SHP77 treated with DMSO at 0.1 percent for 48 hours (cell line): ENCODE data around the gene PTTG2.
"Not testable (repeated sequence)": the region's sequence is repeated elsewhere in the genome, so short reads cannot be mapped to it uniquely, and the experiment has no call there.

Experiments
- DNase-seq: peaks from one replicate; lab custom pipeline; 2025; lab: John Stamatoyannopoulos, UW

The PTTG2 gene

DNA sequence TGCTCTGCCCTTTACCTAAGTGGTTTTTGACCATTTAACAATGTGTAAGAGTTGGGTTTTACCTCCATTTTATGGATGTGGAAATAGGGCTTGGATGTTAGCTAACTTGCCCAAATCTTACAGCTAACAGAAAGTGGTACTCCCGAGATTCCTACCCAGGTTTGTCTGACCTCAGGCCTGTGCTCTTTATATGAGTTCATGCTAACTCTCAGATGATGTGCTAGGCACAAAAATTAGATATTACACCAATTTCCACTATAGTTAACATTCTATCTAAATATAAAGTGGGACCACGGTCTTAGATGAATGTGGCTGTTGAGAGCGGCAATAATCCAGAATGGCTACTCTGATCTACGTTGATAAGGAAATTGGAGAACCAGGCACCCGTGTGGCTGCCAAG, at the start of gene PTTG2:
Gene PTTG2 (plus strand): TSS at position 301 of the 400 bp plus-strand sequence. CDS start 37 bp downstream, at position 338.
- no peak for DNase-seq

DNA sequence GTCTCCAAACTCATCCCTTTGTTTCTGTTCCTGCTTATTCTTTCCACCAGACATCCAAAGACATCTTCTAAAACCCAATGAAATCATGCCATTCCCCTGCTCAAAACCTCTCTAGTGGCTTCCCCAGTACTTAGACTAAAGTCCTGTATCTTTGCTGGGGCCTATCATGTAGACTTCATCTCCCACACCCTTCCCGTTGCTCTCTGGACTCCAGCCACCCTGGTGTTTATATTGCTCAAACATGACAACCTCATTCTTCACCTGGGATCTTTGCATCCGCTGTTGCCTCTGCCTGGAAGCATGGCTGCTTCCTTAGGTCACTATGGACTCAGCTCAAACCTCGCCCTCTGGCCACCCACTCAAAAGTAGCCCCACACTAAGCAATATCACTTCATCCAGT, 45.7 kb upstream of the PTTG2 start:
- DNase-seq: no peak

DNA sequence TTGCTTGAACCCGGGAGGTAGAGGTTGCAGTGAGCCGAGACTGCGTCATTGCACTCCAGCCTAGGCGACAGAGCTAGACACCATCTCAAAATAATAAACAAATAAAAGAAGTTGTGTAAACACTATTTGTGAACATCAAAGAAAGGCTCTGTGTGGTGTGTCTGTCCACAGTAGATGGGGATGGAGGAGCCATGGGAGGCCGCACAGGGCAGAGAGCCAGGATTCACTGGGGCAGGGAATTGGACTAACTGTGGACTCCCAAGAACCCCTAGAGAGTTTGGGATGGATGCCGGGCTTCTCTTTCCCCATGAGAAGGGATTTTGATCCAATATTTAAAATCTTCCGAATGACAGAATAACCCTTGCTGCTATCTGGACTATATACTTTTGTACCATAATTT, 42.8 kb upstream of the PTTG2 start:
- DNase-seq: no peak

DNA sequence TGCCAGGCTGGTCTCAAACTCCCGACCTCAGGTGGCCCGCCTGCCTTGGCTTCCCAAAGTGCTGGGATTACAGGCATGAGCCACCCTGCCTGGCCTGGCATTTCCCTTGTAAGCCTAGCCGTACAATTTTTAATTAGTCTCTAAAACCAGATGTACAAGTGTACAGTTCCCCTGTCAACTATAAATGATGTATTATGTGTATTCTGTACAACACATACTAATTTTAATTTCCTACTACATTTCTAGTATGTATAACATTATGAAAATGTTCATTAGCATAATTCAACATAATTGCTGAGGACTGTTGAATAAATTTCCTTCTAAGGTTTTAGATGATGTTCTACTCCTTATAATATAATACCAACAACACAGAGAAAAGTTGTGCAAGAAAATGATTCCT, 41.5 kb upstream of the PTTG2 start:
- no peak for DNase-seq

DNA sequence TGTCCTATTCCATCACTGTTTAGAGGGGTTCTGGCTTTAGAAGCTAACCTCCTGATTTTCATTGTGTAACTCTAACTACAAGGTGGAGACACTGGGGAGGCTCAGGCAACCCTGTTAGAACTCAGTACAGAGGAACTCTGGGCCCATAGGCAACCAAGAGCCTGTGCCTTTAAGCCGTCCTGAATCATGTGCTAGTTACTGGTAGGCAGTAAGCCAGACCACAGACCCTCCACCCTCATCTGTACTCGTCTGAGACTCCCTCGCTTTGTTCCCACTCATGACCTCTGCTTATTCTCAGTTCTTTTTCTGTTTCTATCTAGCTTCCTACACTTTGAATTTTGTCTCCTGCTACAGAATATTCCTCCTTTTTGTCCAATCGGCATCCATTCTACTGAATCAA, 37.9 kb upstream of the PTTG2 start:
- DNase-seq: no peak

DNA sequence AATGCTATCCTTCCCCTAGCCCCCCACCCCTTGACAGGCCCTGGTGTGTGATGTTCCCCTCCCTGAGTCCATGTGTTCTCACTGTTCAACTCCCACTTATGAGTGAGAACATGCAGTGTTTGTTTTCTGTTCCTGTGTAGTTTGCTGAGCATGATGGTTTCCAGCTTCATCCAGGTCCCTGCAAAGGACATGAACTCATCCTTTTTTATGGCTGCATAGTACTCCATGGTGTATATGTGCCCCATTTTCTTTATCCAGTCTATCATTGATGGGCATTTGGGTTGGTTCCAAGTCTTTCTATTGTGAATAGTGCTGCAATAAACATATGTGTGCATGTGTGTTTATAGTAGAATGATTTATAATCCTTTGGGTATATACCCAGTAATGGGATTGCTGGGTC, 37.1 kb upstream of the PTTG2 start:
- not testable (repeated sequence) for DNase-seq

DNA sequence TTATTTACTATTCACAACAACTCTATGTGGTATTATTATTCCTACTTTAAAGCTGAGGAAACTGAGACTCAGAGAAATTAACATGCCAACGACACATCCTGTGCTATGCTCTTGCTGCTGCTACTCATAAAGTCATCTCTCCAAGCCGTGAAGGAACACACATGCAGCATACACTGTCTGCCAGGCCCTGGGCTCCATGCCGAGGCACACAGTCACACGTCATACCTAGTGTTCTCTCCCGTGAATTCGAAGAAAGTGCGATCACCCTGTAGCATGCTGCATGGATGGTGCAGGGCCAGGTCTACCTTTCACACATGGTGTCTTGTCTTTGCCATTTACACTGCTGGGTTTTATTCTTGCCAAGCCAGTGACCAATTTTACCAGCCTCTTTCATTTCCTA, 35.3 kb upstream of the PTTG2 start:
- no peak for DNase-seq

DNA sequence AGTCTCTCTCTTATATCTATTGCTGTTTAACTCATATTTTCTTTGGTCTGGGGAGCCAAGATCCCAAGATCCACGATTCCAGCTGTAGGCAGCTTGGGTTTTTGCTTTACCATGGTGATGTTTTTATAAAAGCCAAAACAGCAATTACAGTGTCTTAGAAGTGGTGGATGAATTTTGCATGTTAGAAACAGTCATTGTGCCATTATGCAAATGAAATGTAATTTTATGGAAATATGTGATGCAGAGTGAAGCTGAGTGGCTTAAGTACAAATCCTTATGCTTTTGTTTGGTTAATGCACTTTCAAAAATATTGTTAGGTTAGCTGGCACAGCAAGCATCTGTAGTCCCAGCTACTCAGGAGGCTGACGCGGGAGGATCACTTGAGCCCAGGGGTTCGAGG, 32.8 kb upstream of the PTTG2 start:
- no peak for DNase-seq

DNA sequence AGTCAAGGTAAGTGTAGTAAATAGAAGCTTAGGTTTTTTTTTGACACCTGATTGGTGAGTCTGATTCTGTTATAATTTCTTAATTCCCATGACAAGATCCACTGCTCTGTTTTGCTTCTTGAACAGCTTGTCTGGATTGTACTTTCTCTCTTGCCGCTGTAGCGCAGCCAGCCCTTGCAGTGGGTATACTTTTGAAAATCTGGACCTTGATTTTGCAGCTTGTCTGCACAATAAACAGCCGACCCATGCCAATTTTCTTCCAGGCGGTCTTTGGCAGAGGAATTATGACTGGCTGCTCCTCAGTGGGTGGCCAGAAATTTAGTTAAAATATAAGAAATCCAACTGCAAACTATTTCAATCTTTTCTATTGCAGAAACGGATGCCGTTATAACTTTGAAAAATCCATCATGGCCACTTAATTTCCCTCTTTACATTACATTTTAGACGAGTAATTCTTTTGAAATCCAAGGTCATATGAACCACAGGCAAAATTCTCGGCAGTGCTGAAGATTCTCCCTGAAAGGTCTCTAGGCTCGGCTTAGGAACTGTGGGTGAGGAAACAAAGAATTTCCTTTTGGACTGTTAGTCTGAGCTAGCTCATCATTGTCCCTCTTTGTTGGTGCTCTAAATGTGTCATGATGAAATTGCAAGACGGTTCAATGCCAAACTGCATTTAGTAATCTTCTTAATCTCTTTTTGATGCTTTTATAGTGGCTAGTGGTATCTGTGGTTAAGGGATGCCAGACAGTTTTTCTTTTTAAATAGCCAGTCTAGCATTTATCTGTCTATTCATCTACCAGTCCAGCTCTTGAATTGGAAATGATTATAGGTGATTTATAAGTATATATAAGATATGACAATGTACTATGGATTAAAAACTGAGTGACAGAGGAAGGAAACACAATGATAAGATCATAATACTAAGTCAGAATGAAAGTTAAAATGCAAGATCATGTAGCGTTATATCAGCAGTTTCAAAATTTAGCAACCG, 31.5 kb upstream of the PTTG2 start:
- no peak for DNase-seq

DNA sequence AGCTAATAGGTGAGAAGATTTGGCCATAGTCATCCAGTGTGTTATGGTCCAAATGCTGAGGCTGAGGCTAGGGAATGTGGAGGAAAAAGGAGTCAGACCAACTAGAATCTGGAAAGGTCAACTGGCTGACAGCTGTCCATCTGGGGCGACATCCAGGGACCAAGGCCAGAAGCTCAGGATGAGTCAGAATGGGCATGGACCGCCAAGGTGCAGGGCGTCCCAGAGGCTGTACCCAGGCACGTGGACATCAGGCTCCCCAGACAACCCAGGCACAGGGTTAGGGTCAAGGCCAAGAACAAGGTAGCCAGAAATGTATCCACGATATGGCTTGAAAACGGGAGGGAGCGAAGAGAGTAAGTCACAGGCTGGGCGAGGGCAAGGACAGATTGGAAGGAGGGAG, 26.1 kb upstream of the PTTG2 start:
- no peak for DNase-seq

DNA sequence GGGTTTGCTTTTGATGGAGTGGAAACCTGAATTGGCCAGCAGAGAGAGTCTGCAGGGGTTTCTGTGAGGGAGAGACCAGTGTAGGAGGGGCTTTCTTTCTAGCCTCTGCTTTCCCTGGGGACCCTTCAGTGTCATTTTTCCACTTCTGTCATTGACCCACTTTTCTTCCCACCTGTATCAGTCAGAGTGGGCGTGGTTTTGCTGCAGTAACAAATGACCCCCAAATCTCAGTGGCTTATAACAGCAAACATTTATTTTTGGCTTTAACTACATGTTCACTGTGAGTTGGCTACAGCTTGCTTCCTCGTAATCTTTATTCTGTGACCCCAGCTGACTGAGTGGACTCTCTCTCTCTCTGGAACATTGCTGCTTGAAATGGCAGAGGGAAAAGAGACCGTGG, 25.6 kb upstream of the PTTG2 start:
- no peak for DNase-seq

DNA sequence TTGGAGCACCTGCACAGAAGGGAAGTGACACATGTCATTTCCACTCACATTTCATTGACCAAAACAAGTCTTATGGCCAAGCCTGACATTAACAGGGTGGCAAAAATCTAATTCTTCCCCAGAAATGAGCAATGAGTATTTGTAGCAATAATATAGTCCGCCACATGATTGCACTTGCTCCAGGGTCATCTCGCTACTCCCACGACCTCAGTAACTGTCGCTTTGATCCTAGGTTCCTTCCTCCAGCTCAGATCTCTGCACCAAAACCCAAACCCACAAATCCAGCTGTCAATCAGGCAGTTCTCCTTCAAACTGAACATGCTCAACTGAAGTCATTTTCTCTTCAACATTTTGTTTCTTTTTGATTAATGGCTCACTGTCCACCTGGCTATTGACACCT, 25.2 kb upstream of the PTTG2 start:
- no peak for DNase-seq

DNA sequence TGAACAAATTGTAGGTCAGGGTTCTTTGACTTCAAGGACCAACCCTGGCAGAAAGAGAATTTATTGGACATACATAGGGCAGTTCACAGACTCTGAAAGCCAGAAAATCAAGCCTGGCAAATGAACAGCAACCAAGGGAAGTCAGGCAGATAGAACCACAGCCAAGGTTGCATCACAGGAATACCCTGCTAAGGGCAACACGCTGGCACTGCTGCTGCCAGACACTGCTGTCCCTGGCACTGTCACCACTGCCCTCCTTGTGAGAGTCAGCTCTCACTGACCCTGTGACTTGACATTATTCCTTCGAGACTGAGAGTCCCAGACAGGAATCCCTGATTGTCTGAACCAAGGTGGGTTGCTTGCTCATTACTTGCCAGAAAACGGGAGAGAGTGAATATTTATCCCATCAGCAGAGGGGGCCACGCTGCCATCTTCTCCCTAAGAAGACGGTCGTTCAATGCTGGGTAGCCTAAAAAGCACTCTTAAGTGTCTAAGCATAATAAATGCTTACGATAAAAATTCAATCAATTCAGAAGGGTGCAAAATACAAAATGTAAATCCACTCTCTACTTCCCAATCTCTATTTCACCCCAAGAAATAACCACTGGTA, 23.2 kb upstream of the PTTG2 start:
- no peak for DNase-seq

DNA sequence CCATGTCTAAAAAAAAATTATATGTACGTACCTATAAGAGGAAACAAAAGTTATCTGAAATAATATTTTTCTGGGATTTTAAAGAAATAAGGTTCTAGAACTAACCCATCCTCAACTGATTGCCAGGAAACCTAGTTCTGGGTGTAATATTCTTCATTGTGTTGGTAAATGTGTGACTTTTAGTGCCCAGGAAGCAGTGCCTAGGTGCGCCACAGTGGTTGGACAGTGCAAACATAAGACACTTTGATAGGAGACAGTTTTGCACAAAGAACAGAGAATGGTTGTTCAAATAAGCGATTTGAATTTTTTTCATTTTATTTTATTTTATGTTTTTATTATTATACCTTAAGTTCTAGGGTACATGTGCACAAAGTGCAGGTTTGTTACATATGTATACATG, 22.0 kb upstream of the PTTG2 start:
- no peak for DNase-seq

DNA sequence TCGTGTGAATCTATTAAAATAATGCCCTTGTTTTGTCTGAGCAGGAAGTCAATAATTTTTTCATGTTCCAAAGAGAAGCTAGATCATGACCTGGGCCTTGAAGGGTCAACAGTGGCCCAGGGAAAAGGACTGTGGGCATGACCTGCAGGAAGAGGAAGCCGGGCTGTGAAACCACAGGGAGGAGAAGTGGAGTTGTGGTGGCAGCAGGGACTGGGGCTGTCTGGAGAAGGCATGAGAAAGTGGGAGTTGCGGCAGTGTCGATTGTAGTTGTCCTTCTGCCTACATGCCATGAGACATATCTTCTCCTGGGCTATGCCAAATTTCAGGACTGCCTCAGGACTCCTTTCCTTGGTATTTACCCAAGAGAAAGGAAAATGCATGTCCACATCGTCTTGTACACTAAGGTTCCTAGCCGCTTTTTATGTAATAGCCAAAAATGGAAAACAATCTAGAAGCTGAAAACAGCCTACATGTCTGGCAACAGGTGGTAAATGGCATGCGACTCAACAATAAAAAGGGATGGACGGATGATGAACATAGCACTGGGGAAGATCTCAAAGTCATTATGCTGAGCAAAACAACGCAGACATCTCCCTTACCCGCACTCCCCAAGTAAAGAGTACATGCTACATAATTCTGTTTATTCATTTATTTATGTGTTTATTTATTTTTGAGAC, 13.6 kb upstream of the PTTG2 start:
- no peak for DNase-seq

DNA sequence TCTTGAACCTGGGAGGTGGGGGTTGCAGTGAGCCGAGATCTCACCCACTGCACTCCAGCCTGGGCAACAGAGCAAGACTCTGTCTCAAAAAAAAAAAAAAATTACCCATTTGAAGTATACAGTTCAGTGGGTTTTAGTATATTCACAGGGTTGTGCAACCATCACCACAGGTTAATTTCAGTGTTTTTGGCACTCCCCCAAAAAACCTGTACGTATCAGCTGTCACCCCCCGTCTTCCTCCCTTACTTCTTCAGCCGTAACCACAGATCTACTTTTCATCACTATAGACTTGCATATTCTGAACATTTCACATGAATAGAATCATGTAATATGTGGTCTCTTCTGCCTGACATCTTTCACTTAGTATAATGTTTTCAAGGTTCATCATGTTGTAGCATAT, 11.7 kb upstream of the PTTG2 start:
- DNase-seq: no peak

DNA sequence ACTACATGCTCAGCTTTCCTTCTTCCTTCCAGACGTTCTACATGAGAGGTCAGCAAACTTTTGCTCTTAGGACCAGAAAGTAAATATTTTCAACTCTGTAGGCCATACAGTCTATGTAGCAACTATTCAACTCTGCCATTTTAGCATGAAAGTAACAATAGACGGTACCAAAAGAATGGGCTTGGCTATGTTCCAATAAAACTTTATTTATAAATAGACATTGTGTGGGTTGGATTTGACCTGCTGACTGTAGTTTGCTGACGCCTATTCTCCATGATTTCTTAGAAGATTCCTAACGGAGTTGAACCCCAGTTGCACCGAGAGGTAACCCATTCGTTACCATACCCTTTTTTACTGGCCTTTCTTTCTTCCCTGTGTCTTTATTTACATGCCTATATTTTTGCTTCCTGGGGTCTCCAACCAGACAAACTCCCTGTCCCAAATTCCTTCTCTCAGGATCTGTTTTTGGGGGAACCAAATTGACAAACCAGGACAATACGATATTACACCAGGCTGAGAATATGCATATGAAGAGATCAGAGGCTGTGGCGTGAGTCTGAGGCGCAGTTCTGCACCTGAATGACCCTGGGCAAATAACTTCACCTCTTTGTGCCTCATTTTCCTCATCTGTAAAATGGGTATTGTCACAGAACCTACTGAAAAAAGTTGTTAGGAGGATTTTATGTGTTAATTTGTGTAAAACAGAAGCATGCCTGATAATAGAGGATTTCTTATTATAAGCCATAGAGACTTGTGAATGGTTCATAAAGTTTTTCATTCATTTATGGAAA, 10.4 kb upstream of the PTTG2 start:
- no peak for DNase-seq

DNA sequence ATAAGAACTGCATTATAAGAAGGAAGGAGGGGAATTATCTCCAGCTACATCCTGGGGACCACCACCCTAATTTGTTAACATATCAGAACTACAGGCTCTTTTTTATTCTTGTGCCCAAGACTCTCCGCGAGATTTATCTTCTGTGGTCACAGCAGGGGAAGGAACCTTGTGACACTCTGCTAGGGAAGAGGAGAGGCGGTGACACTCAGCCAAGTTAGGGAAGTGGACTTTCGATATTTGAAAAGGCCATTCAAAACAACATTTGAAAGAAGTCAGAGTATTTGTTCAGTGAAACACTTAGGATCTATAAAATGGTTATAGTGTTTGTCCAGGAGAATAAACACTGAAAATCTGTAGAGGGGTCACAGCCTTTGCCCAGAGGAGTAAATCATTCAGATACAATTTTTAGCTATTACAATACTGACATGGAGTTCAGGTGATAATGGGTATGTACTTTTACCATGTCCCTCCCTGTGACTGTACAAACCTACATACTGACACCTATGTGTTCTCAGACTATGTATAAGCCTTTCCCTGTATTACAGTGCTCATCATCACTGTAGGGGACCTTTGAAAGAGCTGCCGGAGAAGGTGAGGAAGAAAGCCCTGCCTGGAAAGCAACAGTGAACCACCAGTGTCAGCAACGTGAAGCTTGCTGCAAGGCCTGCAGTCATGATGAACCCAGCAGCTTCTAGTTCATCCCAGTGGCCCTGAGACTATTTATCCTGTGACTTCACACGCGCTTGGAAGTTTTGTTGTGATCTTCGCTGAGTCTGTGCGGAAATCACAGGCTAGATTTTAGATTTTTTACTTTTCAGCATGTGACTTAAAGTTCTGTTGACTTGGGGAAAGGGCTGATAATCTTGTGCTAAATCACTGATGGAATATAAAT, 8.5 kb upstream of the PTTG2 start:
- DNase-seq: no peak

DNA sequence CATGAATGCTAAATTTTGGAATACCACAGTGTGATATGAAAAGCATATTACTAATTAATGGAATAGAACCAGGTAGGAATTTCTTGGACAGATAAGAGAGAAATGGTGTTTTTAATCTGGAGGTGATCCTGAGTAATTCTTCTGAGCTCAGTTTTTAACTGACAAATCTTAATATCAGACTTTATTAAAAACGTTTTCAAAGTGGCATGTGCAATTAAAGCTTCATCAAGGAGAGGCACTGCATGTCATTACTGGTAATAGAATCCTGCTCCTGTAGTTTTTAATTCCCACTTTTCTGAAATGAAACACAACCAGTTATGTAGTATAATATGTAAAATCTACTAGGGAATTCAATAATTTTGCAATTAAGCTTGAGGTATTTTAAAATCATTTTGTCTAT, 7.0 kb upstream of the PTTG2 start:
- no peak for DNase-seq

DNA sequence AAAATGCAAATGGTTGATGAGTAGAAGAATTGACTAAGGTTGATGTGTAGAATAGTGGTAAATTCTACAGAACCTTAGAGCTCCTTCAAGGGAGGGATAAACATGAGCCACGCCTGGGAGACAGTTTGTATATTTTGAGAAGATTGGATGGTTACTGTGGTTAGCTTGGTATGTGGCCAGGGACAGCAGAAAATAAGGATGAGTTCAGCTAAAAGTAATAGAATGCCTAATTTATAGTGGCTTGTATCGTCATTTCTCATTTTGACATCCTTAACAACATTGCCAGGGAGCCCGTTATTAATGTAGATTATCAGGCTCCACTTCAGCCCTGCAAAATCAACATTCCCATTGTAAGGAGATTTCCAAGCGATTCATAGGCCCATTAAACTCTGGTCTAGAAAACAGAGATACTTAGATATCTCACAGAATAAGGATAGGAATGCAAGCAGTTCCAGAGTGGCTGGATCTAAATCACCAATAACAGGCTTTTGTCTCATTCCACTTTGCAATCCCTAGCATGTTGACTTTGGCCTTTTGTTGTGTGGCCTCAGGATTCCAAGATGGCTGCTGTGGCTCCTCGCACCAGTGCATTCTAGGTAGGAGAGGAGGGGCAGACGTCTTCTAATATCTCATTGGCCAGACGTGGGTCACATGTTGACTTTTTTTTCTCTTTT, 6.4 kb upstream of the PTTG2 start:
- no peak for DNase-seq

DNA sequence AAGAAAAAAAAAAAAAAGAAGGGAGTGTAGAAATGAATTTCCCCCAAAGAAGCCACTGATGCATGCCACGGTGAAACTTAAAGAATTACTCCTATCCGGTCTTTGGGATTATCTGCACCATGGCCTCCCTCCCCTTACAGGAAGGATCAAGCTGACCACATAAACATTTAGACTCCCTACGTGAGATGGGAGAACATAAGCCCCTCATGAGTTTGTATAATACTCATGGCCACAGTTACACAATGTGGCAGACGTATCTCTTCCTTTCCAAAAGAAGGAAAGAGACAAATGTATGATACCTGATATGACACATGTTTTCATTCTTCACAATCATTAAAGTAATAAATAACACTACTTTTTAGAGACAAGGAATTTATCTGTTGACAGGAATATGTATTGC, 3.3 kb upstream of the PTTG2 start:
- no peak for DNase-seq
